B cell (primary cell): ENCODE measurements around the gene ZBTB16. TPM values are rescaled to one million over a fixed set of nuclear protein-coding genes. Genes with fewer than 3 reads are reported as not detected.

Experiments used
- ATAC-seq: fragments of 200-7000 bp; cut with Tn5 transposase; one replicate; pipeline ENCODE4 v1.10.0; 2021; ENCODE audit warnings: low read depth, mild to moderate bottlenecking, moderate number of reproducible peaks, moderate library complexity
- CTCF ChIA-PET: fragments of 350-600 bp; sonication (Branson Sonifier 250); formaldehyde crosslinking; loops from one replicate; lab custom pipeline; 2021; ENCODE audit warnings: antibody characterized with exemption, inconsistent platforms; lab: Charles Lee
- POLR2A ChIA-PET: fragments of 350-600 bp; sonication (Branson Sonifier 250); formaldehyde crosslinking; loops from one replicate; lab custom pipeline; 2021; ENCODE audit warnings: antibody characterized with exemption; lab: Charles Lee
- DNase-seq: peaks from one replicate; pipeline ENCODE4 v3.0.0; 2013
- H2AFZ ChIP-seq: 2 replicates; pipeline ENCODE4 v1.6.1; 2012; ENCODE audit warnings: mild to moderate bottlenecking, low read depth, low read length; ENCODE audit not compliant: insufficient read depth, poor library complexity, severe bottlenecking
- H3K27ac ChIP-seq, 2 donors: 1 replicate in 1 of 2; 2 replicates in 1 of 2; pipeline ENCODE4 v1.5.1; 2012 to 2013; ENCODE audit warnings: low read length in 2 of 2, mild to moderate bottlenecking in 2 of 2, moderate library complexity in 1 of 2
- H3K27me3 ChIP-seq, 4 experiments: fragments of 200-600 bp in 1 of 4; sonication (generic) in 1 of 4; replicated peaks in 1 of 4; 1 replicate in 2 of 4; 2 replicates in 2 of 4; pipeline versions ENCODE4 v1.6.1 to v1.7.0; 2013 to 2016; ENCODE audit warnings: low read length in 3 of 4, mild to moderate bottlenecking in 2 of 4, mixed read lengths in 1 of 4, moderate library complexity in 1 of 4; ENCODE audit not compliant: insufficient read depth in 4 of 4, control insufficient read depth in 3 of 4; ENCODE audit errors: control extremely low read depth in 1 of 4
- H3K36me3 ChIP-seq, 2 experiments: replicated peaks in 1 of 2; 1 replicate in 1 of 2; 2 replicates in 1 of 2; pipeline versions ENCODE4 v1.6.1 to v1.7.1; 2013; ENCODE audit warnings: low read length in 1 of 2; ENCODE audit not compliant: insufficient read depth in 2 of 2, control insufficient read depth in 1 of 2; ENCODE audit errors: control extremely low read depth in 1 of 2, extremely low read depth in 1 of 2
- H3K4me1 ChIP-seq, 2 donors: fragments of 200-600 bp in 1 of 2; sonication (generic) in 1 of 2; 1 replicate in 1 of 2; 2 replicates in 1 of 2; pipeline versions ENCODE4 v1.5.1 to v1.6.1; 2013 to 2017; ENCODE audit warnings: low read length in 2 of 2; ENCODE audit not compliant: control insufficient read depth in 2 of 2, insufficient read depth in 2 of 2
- H3K4me2 ChIP-seq: replicated peaks from 2 replicates; pipeline ENCODE3; 2012; ENCODE audit warnings: mild to moderate bottlenecking, low read depth, low read length; ENCODE audit not compliant: poor library complexity, severe bottlenecking
- H3K4me3 ChIP-seq, 5 experiments: fragments of 200-600 bp in 1 of 5; sonication (generic) in 1 of 5; 1 replicate in 3 of 5; 2 replicates in 2 of 5; pipeline versions ENCODE4 v1.5.1 to v1.7.0; 2011 to 2016; ENCODE audit warnings: low read length in 4 of 5, mild to moderate bottlenecking in 4 of 5, low read depth in 2 of 5, control low read depth in 1 of 5, moderate library complexity in 1 of 5; ENCODE audit not compliant: insufficient read depth in 1 of 5; ENCODE audit errors: control extremely low read depth in 1 of 5, extremely low read depth in 1 of 5
- H3K79me2 ChIP-seq: fragments of 200-600 bp; sonication (generic); one replicate; pipeline ENCODE4 v1.6.0; 2016; ENCODE audit warnings: low read length; ENCODE audit not compliant: control insufficient read depth, insufficient read depth
- H3K9ac ChIP-seq: fragments of 200-600 bp; sonication (generic); 2 replicates; pipeline ENCODE4 v1.6.1; 2017; ENCODE audit warnings: mild to moderate bottlenecking, low read length, moderate library complexity
- H3K9me3 ChIP-seq, 3 donors: one replicate each; pipeline versions ENCODE4 v1.6.1 to v1.7.1; 2013; ENCODE audit warnings: low read length in 2 of 3; ENCODE audit not compliant: control insufficient read depth in 2 of 3, insufficient read depth in 1 of 3; ENCODE audit errors: control extremely low read depth in 1 of 3
- H4K20me1 ChIP-seq: 2 replicates; pipeline ENCODE4 v1.6.0; 2012; ENCODE audit warnings: mild to moderate bottlenecking, low read length; ENCODE audit not compliant: insufficient read depth, control insufficient read depth, poor library complexity, severe bottlenecking
- H3K27ac Mint-ChIP-seq: one replicate; pipeline ENCODE4 v1.8.0; 2021; ENCODE audit warnings: mixed read lengths
- H3K27me3 Mint-ChIP-seq: one replicate; pipeline ENCODE4 v1.8.0; 2021; ENCODE audit warnings: mixed read lengths
- H3K4me1 Mint-ChIP-seq: one replicate; pipeline ENCODE4 v1.8.0; 2021; ENCODE audit warnings: mixed read lengths
- H3K4me3 Mint-ChIP-seq: one replicate; pipeline ENCODE4 v1.8.0; 2021; ENCODE audit warnings: mixed read lengths
- H3K9me3 Mint-ChIP-seq: one replicate; pipeline ENCODE4 v1.8.0; 2022; ENCODE audit warnings: mixed read lengths; ENCODE audit not compliant: insufficient read depth
- EZH2 ChIP-seq: IDR thresholded peaks from 2 replicates; pipeline ENCODE4 v1.6.1; 2012; ENCODE audit warnings: borderline replicate concordance, low read depth, mild to moderate bottlenecking, moderate library complexity, low read length; ENCODE audit not compliant: insufficient read depth, poor library complexity, severe bottlenecking
- WGBS: methylation state at CpG from one replicate; pipeline ENCODE4 v1.1.5; 2013; ENCODE audit warnings: missing lambda C conversion rate; ENCODE audit not compliant: insufficient coverage; 5-methylcytosine and 5-hydroxymethylcytosine counted together
- intact Hi-C: fragments of 100-400 bp; cut with micrococcal nuclease; formaldehyde crosslinking; loops from one replicate; pipeline ENCODE4 v1.10.0; 2022
- polyA plus RNA-seq: library from polyadenylated mRNA; depleted of rRNA; stranded (reverse); fragments of >200 nt; gene quantifications from 2 replicates; pipeline ENCODE4 v1.2.3, GENCODE V29; 2012
- total RNA-seq, 2 donors: library from RNA; stranded (reverse); fragments of 120-200 nt in 1 of 2; gene quantifications; 1 replicate in 1 of 2; 2 replicates in 1 of 2; pipeline versions ENCODE4 v1.2.3 to v1.2.4, GENCODE V29; 2013 to 2022
- TF ChIP-seq, protein P1 (sequence below): fragments of 200-600 bp; IDR thresholded peaks from one replicate; pipeline ENCODE4 v1.8.0; 2022; ENCODE audit warnings: antibody characterized with exemption, mild to moderate bottlenecking

ZBTB16 gene
- total and polyA plus RNA-seq, 2 donors (not counting 1 experiment from before 2014, with no cell fraction given) = 16.0 to 20.6 TPM

DNA sequence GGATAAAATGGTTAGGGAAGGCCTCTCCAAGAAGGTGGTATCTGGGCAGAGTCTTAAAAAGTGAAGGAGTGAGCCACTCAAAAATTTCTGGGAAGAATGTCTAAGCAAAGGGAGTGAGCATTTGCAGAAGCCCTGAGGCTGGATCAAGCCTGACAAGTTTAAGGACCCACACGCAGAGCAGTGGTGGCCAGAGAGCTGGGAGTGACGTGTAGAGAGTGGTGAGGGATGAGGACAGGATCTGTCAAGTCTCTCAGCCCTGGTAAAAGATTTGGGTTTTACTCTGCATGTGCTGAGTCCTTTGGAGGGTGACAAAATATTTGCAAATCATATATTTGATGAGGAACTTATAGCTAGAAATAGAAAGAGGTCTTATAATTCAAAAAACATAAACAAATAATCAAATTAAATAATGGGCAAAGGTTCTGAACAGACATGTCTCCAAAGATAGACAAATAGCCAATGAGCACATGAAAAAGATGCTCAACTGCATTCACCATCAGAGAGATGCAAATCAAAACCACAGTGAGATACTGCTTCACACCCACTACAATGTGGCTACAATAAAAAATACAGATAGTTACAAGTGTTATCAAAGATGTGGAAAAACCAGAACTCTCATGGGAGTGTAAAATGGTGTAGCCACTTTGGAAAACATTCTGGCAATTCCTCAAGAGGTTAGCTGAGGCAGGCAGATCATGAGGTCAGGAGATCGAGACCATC, 129.5 kb downstream of the ZBTB16 start:
- ATAC-seq (no peak), DNase-seq (no peak)
- Mint-ChIP-seq H3K27ac (peak overlapping the region; percentile 3), H3K27me3 (no peaks in the 10 kb centered on the region), H3K4me3 (peak overlapping the region; percentile 26), H3K9me3 (peaks cover 4% of the 10 kb centered on the region), H3K4me1 (peaks cover 63% of the 10 kb centered on the region)
- no peak overlapping the region for H3K4me3 ChIP-seq
- CTCF ChIA-PET = interaction anchor here (0.7 to 6.9 kb wide), 5 partner anchors 8 to 293 kb away, joined by 3 to 81 read pairs (median 8); no protein-coding TSS in a partner anchor
- H3K4me1 ChIP-seq = peaks cover 53 to 68% of the 10 kb centered on the region in 2 donors
- H3K36me3 ChIP-seq = no peaks in the 10 kb centered on the region
- intact Hi-C loops = loop anchor here (5.0 kb wide), 1 partner anchor 197 kb away; no protein-coding TSS in a partner anchor
- peak overlapping the region in 1 of 2 donors; percentile 98 for H3K27ac ChIP-seq
- POLR2A ChIA-PET = interaction anchor here (0.7 kb wide), 1 partner anchor 16 kb away, joined by 7 read pairs; no protein-coding TSS in a partner anchor
- no peak overlapping the region for H2AFZ ChIP-seq
- H3K9me3 ChIP-seq = peaks cover 0 to 8% (median 2%) of the 10 kb centered on the region in 3 donors
- no peaks in the 10 kb centered on the region for H3K27me3 ChIP-seq
- TF ChIP-seq, protein P1, sequence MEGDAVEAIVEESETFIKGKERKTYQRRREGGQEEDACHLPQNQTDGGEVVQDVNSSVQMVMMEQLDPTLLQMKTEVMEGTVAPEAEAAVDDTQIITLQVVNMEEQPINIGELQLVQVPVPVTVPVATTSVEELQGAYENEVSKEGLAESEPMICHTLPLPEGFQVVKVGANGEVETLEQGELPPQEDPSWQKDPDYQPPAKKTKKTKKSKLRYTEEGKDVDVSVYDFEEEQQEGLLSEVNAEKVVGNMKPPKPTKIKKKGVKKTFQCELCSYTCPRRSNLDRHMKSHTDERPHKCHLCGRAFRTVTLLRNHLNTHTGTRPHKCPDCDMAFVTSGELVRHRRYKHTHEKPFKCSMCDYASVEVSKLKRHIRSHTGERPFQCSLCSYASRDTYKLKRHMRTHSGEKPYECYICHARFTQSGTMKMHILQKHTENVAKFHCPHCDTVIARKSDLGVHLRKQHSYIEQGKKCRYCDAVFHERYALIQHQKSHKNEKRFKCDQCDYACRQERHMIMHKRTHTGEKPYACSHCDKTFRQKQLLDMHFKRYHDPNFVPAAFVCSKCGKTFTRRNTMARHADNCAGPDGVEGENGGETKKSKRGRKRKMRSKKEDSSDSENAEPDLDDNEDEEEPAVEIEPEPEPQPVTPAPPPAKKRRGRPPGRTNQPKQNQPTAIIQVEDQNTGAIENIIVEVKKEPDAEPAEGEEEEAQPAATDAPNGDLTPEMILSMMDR = no peak
- TF ChIP-seq EZH2 = no peak
- peak overlapping the region; percentile 6 for H3K4me2 ChIP-seq
- WGBS = 100% methylated on average over 2 of the region's 3 CpGs
- H4K20me1 ChIP-seq = no peaks in the 10 kb centered on the region
- H3K9ac ChIP-seq = no peak overlapping the region
- peaks cover 10% of the 10 kb centered on the region for H3K79me2 ChIP-seq

DNA sequence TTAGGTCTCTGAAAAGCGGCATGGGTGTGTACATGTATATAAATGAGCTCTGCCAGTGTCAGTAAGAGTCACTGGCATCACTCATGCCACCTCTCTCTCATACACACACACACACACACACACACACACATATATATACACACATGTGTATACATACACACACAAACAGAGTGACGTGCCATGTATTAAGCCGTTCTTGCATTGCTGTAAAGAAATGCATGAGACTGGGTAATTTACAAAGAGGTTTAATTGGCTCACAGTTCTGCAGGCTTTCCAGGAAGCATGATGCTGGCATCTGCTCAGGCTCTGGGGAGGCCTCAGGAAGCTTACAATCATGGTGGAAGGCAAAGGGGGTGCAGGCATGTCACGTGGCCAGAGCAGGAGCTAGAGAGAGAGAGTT, 131.1 kb downstream of the ZBTB16 start:
- WGBS = 85% methylated on average over 2 of the region's 4 CpGs
- H3K27ac Mint-ChIP-seq = no peak overlapping the region
- intact Hi-C loops = loop anchor here (5.0 kb wide), 1 partner anchor 133 kb away; the partner anchor contains the start of gene ZBTB16

More for the DNA sequence above, 131.1 kb downstream of the ZBTB16 start:
- H3K27me3 ChIP-seq = no peaks in the 10 kb centered on the region
- H2AFZ ChIP-seq = no peak overlapping the region
- no peak overlapping the region for H3K4me3 ChIP-seq
- no peak for TF ChIP-seq EZH2
- TF ChIP-seq, protein P1 = no peak
- no peaks in the 10 kb centered on the region for H3K36me3 ChIP-seq
- H3K79me2 ChIP-seq = peaks cover 10% of the 10 kb centered on the region
- Mint-ChIP-seq H3K4me3 (no peak overlapping the region), H3K9me3 (peaks cover 4% of the 10 kb centered on the region), H3K4me1 (peaks cover 66% of the 10 kb centered on the region), H3K27me3 (no peaks in the 10 kb centered on the region)
- H3K9ac ChIP-seq = no peak overlapping the region
- peaks cover 0 to 8% (median 2%) of the 10 kb centered on the region in 3 donors for H3K9me3 ChIP-seq
- H4K20me1 ChIP-seq = no peaks in the 10 kb centered on the region
- no peak overlapping the region for H3K4me2 ChIP-seq
- no peak overlapping the region for H3K27ac ChIP-seq
- ChIA-PET POLR2A (no interaction called here), CTCF (interaction anchor here (0.7 to 5.7 kb wide), 5 partner anchors 10 to 294 kb away, joined by 3 to 32 read pairs (median 8); no protein-coding TSS in a partner anchor)
- no peak for DNase-seq
- peaks cover 46 to 66% of the 10 kb centered on the region in 2 donors for H3K4me1 ChIP-seq
- no peak for ATAC-seq
